Measurements from ENCODE around the gene TRMT5. TPM values are rescaled to one million over a fixed set of nuclear protein-coding genes. Genes with fewer than 3 reads are reported as not detected.

TRMT5 gene
- total and polyA plus RNA-seq, 10 of the 15 experiments (the other 5 are each of a cell fraction or from before 2014, with no cell fraction given): 6.6 to 13.1 (median 9.4) TPM

- no peak for TF ChIP-seq ZSCAN29 (IDR thresholded peaks at IDR 0.05)
These were observed 49.7 kb downstream of the TRMT5 start (continued) for GRCh38 chr14:60931218-60931617.

- CTCF ChIA-PET: no interaction called here
- Histone ChIP-seq H3K9me3 (replicated peaks; ENCODE audit: control insufficient read depth, insufficient read depth, low read length) (no peaks in the 10 kb centered on the region), H3K79me2 (ENCODE audit: control insufficient read depth, insufficient read depth, low read length) (no peaks in the 10 kb centered on the region), H3K4me1 (ENCODE audit: control insufficient read depth, insufficient read depth, low read length) (peaks cover 6% of the 10 kb centered on the region; the same call in 1 of the 2 replicates), H2AFZ (ENCODE audit: control insufficient read depth, low read depth, low read length) (no peak overlapping the region), H3K27ac (ENCODE audit: control insufficient read depth, insufficient read depth) (no peak overlapping the region), H3K36me3 (ENCODE audit: control insufficient read depth in 2 of 2, insufficient read depth in 2 of 2, low read length in 1 of 2) (no peaks in the 10 kb centered on the region), H3K4me2 (ENCODE audit: control insufficient read depth, insufficient read depth) (0 out of 2 replicates have a peak overlapping the region, but pooled peaks have one; percentile 12), H4K20me1 (ENCODE audit: control insufficient read depth, insufficient read depth) (no peaks in the 10 kb centered on the region), H3K9ac (ENCODE audit: control insufficient read depth, insufficient read depth, low read length) (no peak overlapping the region), H3K27me3 (replicated peaks in 1 of 2; ENCODE audit: control insufficient read depth in 2 of 2, insufficient read depth in 2 of 2, low read length in 1 of 2) (no peaks in the 10 kb centered on the region), H3K4me3 (no peak overlapping the region)
- WGBS (ENCODE audit: insufficient coverage, insufficient replicate concordance, low lambda C conversion rate, missing lambda C conversion rate): 0% methylated on average over 3 of the region's 3 CpGs
- no TSS peak for BruUV-seq (replicated peaks)
- SMC1A ChIA-PET (ENCODE audit: uncharacterized antibody, unreplicated experiment): interaction anchor here (0.9 kb wide), 1 partner anchor 11 kb away, joined by 3 read pairs; no protein-coding TSS in a partner anchor
- in situ Hi-C loops (cut with MboI): no loop called here
- RAD21 ChIA-PET (ENCODE audit: unreplicated experiment): no interaction called here
- POLR2A ChIA-PET: no interaction called here
- intact Hi-C loops (cut with micrococcal nuclease; ENCODE audit: unreplicated experiment): no loop called here
- DNase-seq (ENCODE audit: low read depth, low spot score) (peak; percentile 34), ATAC-seq (peak; percentile 99), FAIRE-seq (peak; percentile 47)
- no peak for TF ChIP-seq ZBTB40 (IDR thresholded peaks at IDR 0.05; ENCODE audit: borderline replicate concordance)
- no peak for TF ChIP-seq NBN (IDR thresholded peaks at IDR 0.05)
- no peak for TF ChIP-seq IKZF2 (IDR thresholded peaks at IDR 0.05)
- TF ChIP-seq ATF2 (IDR thresholded peaks at IDR 0.05; ENCODE audit: low read length): peak; percentile 63; the same call in 1 of the 2 replicates
- no peak for TF ChIP-seq GABPA (IDR thresholded peaks at IDR 0.05; ENCODE audit: low read depth)
- TF ChIP-seq ZBTB11 (CRISPR knock-in tag; IDR thresholded peaks at IDR 0.05): no peak
- no peak for TF ChIP-seq SRF (IDR thresholded peaks at IDR 0.05; ENCODE audit: low read depth in 2 of 2, low read length in 2 of 2)
- TF ChIP-seq CEBPB (IDR thresholded peaks at IDR 0.05; ENCODE audit: borderline replicate concordance in 1 of 2, low read depth in 2 of 2, low read length in 2 of 2): no peak
- no peak for TF ChIP-seq RCOR1 (conservative IDR thresholded peaks at IDR 0.05; ENCODE audit: low read depth, low read length)
- TF ChIP-seq SMARCA5 (IDR thresholded peaks at IDR 0.05): no peak
- TF ChIP-seq PBX3 (IDR thresholded peaks at IDR 0.05; ENCODE audit: insufficient replicate concordance, low read depth, low read length): no peak
- no peak for TF ChIP-seq YBX1 (IDR thresholded peaks at IDR 0.05)
- TF ChIP-seq PAX5 (IDR thresholded peaks at IDR 0.05; ENCODE audit: borderline replicate concordance, low read depth, low read length): no peak
These were observed 54.9 kb downstream of the TRMT5 start for GRCh38 chr14:60926002-60926401.

Measured in GM12878 (cell line).